Stimulated activated naive B cell treated with anti-CD40 and anti-IgM and Interleukin-4, amounts not matched to agents 10 μg/mL and 1 μg/mL and 100 μg/mL, for 72 hours (primary cell): ENCODE results near the gene ATXN7.

ENCODE experiments used
- ATAC-seq, 2 donors: fragments of 150-1000 bp; cut with Tn5 transposase; replicated peaks; 2 replicates each; pipeline ENCODE4 v1.10.0; 2021; ENCODE audit warnings: moderate library complexity in 1 of 2
- DNase-seq: peaks from one replicate; pipeline ENCODE4 v3.0.0; 2021
- H3K27ac Mint-ChIP-seq: one replicate; pipeline ENCODE4 v1.8.0; 2022; ENCODE audit warnings: mild to moderate bottlenecking, mixed read lengths
- H3K27me3 Mint-ChIP-seq, 2 donors: one replicate each; pipeline ENCODE4 v1.8.0; 2022; ENCODE audit warnings: mixed read lengths in 2 of 2
- H3K36me3 Mint-ChIP-seq, 2 donors: one replicate each; pipeline ENCODE4 v1.8.0; 2022; ENCODE audit warnings: mixed read lengths in 2 of 2, mild to moderate bottlenecking in 1 of 2
- H3K4me1 Mint-ChIP-seq, 2 donors: one replicate each; pipeline ENCODE4 v1.8.0; 2022; ENCODE audit warnings: mixed read lengths in 2 of 2, mild to moderate bottlenecking in 1 of 2
- H3K4me3 Mint-ChIP-seq, 2 donors: one replicate each; pipeline ENCODE4 v1.8.0; 2022; ENCODE audit warnings: mild to moderate bottlenecking in 2 of 2, mixed read lengths in 2 of 2, moderate library complexity in 1 of 2
- H3K9me3 Mint-ChIP-seq, 2 donors: one replicate each; pipeline ENCODE4 v1.8.0; 2022; ENCODE audit warnings: mixed read lengths in 2 of 2, mild to moderate bottlenecking in 1 of 2

ATXN7 gene

DNA sequence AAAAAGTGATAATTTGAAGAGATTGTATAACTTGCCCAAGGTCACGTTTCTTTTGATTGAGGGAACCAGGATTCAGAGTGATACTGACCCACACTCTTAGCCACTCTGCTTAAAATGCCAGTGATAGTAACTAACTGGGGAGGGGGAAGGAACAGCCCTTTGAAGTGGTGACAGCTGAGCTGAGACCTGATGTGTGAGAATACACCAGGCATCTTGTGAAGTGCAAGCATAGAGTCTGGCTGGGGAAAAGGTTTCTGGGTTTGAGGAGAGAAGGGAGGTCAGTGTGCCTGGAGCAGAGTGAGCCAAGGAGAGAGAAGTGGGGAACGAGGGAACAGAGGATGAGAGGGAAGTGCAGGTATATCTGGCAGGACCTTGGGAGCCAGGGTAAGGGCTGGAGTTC lies 83.9 kb downstream of the ATXN7 start:
- Mint-ChIP-seq H3K27me3 (no peaks in the 10 kb centered on the region), H3K9me3 (no peaks in the 10 kb centered on the region), H3K27ac (peak overlapping the region; percentile 74), H3K4me3 (no peak overlapping the region), H3K4me1 (peaks cover 35 to 63% of the 10 kb centered on the region in 2 donors), H3K36me3 (peaks cover 21 to 49% of the 10 kb centered on the region in 2 donors)
- ATAC-seq (no peak), DNase-seq (no peak)

DNA sequence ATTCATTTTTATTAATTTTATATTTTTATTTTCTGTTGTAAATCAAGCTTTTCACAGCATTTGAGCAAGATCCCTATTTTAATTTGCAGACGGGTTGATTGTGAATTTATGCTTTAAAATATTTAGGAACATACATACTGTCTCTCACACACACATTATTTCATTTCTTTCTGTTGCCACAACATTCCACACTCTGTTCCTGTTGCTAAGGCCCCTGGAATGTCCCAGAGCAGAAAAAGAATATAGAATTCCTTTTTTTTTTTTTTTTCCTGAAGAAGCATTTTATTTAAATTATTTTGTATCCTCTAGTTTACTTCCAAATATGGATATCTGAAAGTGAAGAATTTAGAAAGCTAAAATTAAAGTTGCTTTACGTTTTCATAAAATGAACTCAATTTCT lies 85.3 kb downstream of the ATXN7 start:
- DNase-seq, result no peak

DNA sequence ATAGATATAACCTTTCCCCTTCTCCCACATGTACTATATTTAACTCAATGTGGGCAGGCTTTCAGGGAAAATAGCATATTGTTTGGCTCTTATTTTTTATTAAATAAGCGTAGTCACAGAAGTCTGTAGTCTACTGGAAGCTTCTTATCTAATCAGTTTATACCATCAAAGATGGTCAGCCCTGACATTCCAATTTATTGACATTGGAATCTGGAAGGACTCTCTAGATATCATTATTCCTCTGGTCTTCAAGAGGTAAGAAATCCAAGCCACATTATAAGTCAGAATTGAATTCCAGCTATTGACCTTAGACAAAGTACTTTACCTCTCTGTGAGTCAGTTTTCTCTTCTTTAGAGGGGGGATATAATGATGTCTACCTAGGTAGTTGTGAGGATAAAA lies 87.0 kb downstream of the ATXN7 start:
- DNase-seq (no peak), ATAC-seq (no peak)
- Mint-ChIP-seq H3K36me3 (peaks cover 24 to 50% of the 10 kb centered on the region in 2 donors), H3K27me3 (no peaks in the 10 kb centered on the region), H3K27ac (no peak overlapping the region), H3K9me3 (no peaks in the 10 kb centered on the region), H3K4me3 (no peak overlapping the region), H3K4me1 (peaks cover 31 to 56% of the 10 kb centered on the region in 2 donors)

More for the DNA sequence above, 85.3 kb downstream of the ATXN7 start:
- Mint-ChIP-seq H3K4me1 (peaks cover 28 to 51% of the 10 kb centered on the region in 2 donors), H3K27me3 (no peaks in the 10 kb centered on the region), H3K36me3 (peaks cover 18 to 49% of the 10 kb centered on the region in 2 donors), H3K27ac (no peak overlapping the region), H3K9me3 (no peaks in the 10 kb centered on the region), H3K4me3 (no peak overlapping the region)
- no peak for ATAC-seq

DNA sequence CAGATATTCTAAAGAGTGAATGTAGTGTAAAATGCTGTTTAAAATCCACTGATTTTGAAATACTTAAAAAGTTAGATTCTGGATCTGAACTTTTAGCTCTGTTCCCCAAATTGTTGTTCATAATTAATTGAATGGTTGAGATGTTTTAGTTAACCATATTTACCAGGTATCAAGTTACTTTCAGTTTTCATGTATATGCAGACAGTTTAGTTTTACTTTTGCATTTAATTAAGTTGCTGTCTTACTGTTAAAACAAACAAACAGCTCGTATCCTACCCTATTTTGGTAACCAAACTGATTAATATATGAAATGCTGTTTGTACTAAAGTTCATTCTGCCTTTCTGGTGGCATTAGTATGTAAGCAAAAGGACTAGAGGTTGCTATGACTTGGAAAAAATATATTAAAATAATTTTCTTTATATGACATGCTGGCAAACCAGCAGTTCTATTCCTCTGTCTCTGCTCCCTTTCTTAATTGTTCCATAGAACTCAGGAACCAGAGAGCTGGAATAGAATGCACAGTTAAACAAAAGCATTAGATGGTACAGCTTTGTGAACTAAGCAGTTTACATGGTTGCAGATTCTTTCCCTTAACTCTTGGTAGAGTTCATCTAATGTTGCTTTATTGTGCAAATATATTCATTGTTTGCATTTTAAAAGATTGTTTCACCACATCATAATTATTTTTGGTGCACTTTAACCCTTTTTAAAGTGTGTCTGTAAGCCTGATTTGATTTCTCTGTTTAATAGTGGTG lies 88.0 kb downstream of the ATXN7 start:
- ATAC-seq (no peak), DNase-seq (no peak)
- H3K4me3 Mint-ChIP-seq, result no peak overlapping the region
- H3K4me1 Mint-ChIP-seq, result peaks cover 30 to 53% of the 10 kb centered on the region in 2 donors
- peaks cover 25 to 46% of the 10 kb centered on the region in 2 donors for H3K36me3 Mint-ChIP-seq
- H3K27me3 Mint-ChIP-seq, result no peaks in the 10 kb centered on the region
- no peaks in the 10 kb centered on the region for H3K9me3 Mint-ChIP-seq
- H3K27ac Mint-ChIP-seq, result peak overlapping the region; percentile 43

DNA sequence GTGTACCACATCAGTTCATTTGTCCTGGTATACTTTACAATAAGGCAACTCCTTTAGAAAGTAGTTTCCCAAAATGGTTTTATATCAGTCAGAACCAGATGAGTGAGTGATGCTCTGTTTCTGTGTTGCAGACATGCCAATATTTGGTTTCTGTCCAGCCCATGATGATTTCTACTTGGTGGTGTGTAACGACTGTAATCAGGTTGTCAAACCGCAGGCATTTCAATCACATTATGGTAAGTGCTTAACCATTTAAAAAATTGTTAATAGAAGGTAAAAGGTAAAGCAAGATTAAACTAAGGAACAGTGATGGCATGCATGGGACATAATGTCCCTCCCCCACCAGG lies 88.6 kb downstream of the ATXN7 start:
- DNase-seq (no peak), ATAC-seq (no peak)
- no peak overlapping the region for H3K27ac Mint-ChIP-seq
- H3K36me3 Mint-ChIP-seq, result peaks cover 25 to 44% of the 10 kb centered on the region in 2 donors
- no peaks in the 10 kb centered on the region for H3K27me3 Mint-ChIP-seq
- H3K4me3 Mint-ChIP-seq, result no peak overlapping the region
- H3K9me3 Mint-ChIP-seq, result no peaks in the 10 kb centered on the region
- H3K4me1 Mint-ChIP-seq, result peaks cover 31 to 48% of the 10 kb centered on the region in 2 donors

DNA sequence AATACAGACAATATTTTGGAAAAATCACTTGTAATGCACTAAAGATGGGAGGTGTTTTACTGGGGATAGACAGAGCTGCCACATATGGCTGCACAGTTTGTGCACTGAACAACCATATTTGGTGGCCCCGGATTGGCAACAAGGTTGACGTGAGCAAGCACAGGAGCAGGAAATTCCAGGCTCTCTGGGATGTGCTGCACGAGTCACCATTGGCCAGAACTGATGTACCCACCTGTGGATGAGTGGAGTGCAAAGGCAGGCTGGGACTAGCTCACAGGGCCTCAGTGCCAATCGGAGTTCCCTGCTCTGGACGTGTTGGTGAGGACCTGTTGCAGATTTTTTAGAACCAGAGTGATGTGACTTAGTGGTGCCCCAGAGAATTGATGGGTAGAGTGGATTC lies 90.5 kb downstream of the ATXN7 start:
- Mint-ChIP-seq H3K27ac (peak overlapping the region; percentile 67), H3K9me3 (no peaks in the 10 kb centered on the region), H3K4me3 (no peak overlapping the region), H3K4me1 (peaks cover 22 to 44% of the 10 kb centered on the region in 2 donors), H3K36me3 (peaks cover 19 to 32% of the 10 kb centered on the region in 2 donors), H3K27me3 (no peaks in the 10 kb centered on the region)
- no peak for DNase-seq
- no peak for ATAC-seq

DNA sequence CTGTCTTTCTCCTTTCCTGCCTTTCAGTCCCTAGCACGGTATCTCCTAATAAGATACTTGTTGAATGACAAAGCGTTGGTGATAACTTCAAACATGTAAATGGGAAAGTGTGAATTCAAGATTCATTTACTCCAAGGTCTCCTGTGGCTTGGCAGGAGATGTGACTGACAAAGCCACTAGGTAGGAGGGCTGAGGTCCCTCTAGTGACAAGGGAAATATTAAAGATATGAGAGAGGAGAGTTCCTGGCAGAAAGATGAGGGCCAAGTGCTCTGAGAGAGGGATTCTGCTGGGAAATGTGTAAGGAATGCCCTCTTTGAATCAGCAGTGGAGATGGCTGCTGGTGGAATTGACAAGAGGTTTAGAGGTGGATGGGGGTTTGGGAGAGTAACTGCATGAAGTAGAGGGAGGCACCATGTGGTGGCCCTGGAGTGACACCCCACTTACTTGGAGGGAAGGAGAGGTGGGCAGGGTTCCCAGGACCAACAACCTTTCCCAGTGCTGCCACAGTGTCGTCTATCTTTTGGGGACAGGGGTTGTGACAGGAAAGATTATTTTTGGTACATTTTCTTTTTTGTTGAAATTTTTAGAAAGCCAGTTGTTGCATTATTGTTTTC lies 91.5 kb downstream of the ATXN7 start:
- Mint-ChIP-seq H3K27me3 (no peaks in the 10 kb centered on the region), H3K9me3 (no peaks in the 10 kb centered on the region)

DNA sequence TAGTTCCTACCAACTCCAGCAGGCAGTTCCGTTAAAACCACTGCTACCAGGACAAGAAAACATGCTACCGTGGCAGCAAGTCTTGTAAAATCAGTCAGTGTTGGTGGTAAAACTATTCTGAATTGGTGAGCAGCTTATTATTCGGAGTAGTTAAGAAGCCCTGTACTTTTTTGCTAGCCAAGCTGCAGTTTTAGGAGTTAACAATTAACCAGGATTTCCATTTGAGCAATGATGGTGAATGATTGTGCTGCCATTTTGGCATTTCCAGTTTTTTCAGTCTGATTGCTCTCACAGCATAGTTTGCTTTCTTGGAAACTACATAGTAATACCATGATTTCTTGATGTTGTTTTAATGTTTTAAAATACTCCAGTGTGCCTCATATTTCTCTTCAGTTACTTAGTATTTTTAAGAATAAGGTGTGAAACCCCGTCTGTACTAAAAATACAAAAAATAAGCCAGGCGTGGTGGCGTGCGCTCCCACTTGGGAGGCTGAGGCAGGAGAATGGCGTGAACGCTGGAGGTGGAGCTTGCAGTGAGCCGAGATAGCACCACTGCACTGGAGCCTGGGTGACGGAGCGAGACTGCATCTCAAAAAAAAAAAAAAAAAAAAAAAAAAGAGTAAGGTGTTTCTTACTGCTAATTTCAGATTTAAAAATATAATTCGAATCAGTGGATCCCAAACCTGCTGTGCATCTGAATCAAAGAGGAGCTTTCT lies 92.3 kb downstream of the ATXN7 start:
- Mint-ChIP-seq H3K36me3 (peaks cover 20 to 39% of the 10 kb centered on the region in 2 donors), H3K27me3 (no peaks in the 10 kb centered on the region), H3K9me3 (no peaks in the 10 kb centered on the region), H3K4me1 (peaks cover 29 to 41% of the 10 kb centered on the region in 2 donors), H3K27ac (peak overlapping the region; percentile 9), H3K4me3 (no peak overlapping the region)
- ATAC-seq (peak in 1 of 2 donors; percentile 27), DNase-seq (no peak)

More for the DNA sequence above, 91.5 kb downstream of the ATXN7 start:
- ATAC-seq (no peak), DNase-seq (no peak)
- peaks cover 25 to 40% of the 10 kb centered on the region in 2 donors for H3K4me1 Mint-ChIP-seq
- peaks cover 17 to 35% of the 10 kb centered on the region in 2 donors for H3K36me3 Mint-ChIP-seq
- peak overlapping the region; percentile 38 for H3K27ac Mint-ChIP-seq
- peak overlapping the region in 1 of 2 donors; percentile 8 for H3K4me3 Mint-ChIP-seq

DNA sequence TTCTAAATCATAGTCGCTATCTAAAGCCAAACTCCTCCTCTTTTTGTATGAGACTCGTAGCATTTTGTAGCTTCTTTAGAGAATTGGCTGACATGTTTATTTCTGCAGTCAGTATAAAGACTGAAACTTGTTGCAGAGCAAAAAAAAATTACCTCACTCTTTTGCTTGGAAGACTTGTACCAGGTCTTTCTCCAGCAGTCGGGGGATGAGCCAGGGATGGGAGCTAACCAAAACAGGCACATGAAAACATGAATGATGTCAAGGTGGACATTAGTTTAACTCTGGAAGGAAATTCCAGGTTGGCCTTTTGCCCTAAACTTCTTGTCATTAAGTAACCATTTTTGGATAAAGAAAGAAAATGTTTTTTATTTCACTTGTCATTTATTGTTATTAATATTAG lies 95.5 kb downstream of the ATXN7 start:
- H3K4me3 Mint-ChIP-seq, result no peak overlapping the region
- no peaks in the 10 kb centered on the region for H3K27me3 Mint-ChIP-seq
- H3K4me1 Mint-ChIP-seq, result peaks cover 26 to 35% of the 10 kb centered on the region in 2 donors
- H3K9me3 Mint-ChIP-seq, result no peaks in the 10 kb centered on the region
- ATAC-seq (no peak), DNase-seq (no peak)
- no peak overlapping the region for H3K27ac Mint-ChIP-seq
- peaks cover 18 to 26% of the 10 kb centered on the region in 2 donors for H3K36me3 Mint-ChIP-seq

DNA sequence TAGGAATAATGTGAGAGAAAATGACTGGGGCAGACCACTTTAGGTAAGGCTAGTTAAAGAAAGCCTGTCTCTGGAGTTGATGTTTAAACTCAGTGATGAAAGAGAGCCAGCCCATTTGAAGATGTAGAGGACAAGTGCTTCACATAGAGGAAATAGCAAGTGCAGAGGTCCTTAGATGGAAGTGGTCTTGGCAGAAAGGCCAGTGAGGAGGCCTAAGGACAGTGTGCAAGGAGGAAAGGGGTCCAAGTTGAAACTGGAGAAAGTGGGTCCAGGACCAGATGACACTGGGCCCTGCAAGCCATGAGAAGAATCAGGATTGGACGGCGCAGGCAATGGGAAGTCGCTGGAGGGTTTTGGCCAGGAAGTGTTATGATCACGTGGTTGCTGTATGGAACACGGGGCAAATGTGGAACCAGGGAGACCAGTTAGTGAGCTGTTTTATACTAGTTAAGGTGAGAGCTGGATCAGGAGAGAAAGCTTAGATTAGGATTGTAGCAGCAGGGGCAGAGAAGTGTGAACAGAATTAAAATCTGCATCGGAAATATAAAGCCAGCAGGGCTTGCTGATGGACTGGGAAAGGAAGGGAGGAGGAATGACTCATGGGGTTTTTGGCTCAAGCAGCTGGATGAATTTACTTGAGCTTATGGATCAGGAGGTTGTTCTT lies 96.5 kb downstream of the ATXN7 start:
- ATAC-seq, result peak in 1 of 2 donors; percentile 25
- peak overlapping the region in 1 of 2 donors; percentile 2 for H3K4me3 Mint-ChIP-seq
- H3K4me1 Mint-ChIP-seq, result peaks cover 23 to 30% of the 10 kb centered on the region in 2 donors

DNA sequence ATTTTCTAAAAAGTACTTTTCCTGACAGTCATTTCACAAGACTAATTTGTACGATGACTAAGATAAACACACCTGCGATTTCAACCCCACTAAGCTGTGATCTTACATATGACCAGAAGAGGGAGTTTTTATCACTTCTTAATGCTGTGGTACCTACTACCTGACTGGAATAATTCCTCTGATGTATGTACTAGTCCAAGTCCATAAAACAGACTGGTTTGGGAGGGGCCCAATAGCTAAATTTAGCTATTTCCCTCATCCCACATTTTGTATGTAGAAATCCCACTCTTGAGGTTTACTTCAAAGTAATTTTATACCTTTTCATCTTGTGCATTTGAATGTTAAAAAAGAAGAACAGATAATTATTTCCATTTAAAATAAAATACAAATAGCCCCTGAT lies 98.2 kb downstream of the ATXN7 start:
- H3K4me3 Mint-ChIP-seq, result no peak overlapping the region

More for the DNA sequence above, 96.5 kb downstream of the ATXN7 start:
- no peak for DNase-seq
- no peaks in the 10 kb centered on the region for H3K9me3 Mint-ChIP-seq
- H3K27me3 Mint-ChIP-seq, result no peaks in the 10 kb centered on the region
- H3K36me3 Mint-ChIP-seq, result peaks cover 14 to 20% of the 10 kb centered on the region in 2 donors
- peak overlapping the region; percentile 60 for H3K27ac Mint-ChIP-seq

DNA sequence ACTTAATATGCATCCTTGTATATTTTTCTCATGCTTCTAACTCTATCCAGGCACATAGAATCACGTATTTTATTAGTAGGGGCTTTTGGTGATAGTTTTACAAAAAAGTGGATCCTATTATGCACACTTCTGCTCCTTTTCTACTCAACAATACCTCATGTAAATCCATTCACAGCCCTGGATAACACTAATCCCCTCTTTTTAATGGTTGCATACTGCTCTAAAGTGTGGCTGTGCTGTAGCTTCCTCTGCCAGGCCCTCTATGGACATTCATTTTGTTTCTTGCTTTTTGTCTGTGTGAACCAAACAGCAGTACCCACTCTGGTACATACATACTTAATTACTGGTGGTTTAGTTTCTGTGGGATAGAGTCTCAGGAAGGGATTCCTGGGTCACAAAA lies 99.8 kb downstream of the ATXN7 start:
- H3K27me3 Mint-ChIP-seq, result no peaks in the 10 kb centered on the region
- no peak for DNase-seq
- H3K9me3 Mint-ChIP-seq, result no peaks in the 10 kb centered on the region
- H3K27ac Mint-ChIP-seq, result no peak overlapping the region
- H3K4me3 Mint-ChIP-seq, result no peak overlapping the region
- peaks cover 23 to 40% of the 10 kb centered on the region in 2 donors for H3K4me1 Mint-ChIP-seq
- peaks cover 18 to 19% of the 10 kb centered on the region in 2 donors for H3K36me3 Mint-ChIP-seq
- ATAC-seq, result no peak

More for the DNA sequence above, 98.2 kb downstream of the ATXN7 start:
- DNase-seq, result no peak
- peaks cover 9 to 12% of the 10 kb centered on the region in 2 donors for H3K36me3 Mint-ChIP-seq
- peaks cover 15 to 32% of the 10 kb centered on the region in 2 donors for H3K4me1 Mint-ChIP-seq
- ATAC-seq, result peak; percentile 82 to 91
- H3K27me3 Mint-ChIP-seq, result no peaks in the 10 kb centered on the region
- no peak overlapping the region for H3K27ac Mint-ChIP-seq
- no peaks in the 10 kb centered on the region for H3K9me3 Mint-ChIP-seq

DNA sequence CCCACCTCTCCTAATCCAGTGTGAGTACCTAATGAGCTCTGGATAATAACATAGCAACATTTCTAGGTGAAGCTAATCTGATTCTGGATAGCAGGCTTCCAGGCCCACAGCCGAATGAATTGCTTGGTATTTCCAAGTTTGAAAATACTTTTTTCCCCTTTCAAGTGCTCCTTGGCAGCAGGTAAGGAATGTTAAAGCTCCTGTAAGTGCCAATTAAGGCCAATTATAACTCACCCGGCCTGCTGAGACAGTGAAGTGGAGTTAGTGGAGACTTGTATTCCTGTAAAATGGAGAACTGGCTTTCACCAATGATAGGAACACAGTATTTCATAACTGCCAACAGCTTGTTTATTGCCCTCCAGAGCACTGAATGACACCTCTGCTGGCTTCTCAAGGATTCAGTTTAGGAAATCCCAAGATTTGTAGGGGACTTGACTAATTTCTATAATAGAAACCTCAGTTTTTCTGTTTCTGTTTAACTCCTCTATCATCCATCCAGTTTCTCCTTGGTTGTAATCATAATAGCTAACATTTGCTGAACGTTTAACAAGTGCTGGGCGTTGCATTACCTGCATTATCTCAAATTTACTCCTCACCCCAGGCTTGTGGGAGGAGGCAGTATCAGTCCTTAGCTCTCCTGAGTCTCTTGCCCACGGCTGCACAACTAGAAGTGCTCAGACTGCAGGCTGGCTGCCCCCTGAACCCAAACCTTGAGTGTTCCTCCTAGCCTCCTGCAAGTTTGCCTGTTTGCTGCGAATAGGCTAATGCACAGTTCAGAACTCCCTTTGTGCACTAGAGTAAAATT lies 101.2 kb downstream of the ATXN7 start:
- no peak overlapping the region for H3K27ac Mint-ChIP-seq
- H3K36me3 Mint-ChIP-seq, result peaks cover 20 to 28% of the 10 kb centered on the region in 2 donors
- DNase-seq (no peak), ATAC-seq (no peak)
- no peak overlapping the region for H3K4me3 Mint-ChIP-seq
- no peaks in the 10 kb centered on the region for H3K27me3 Mint-ChIP-seq
- H3K4me1 Mint-ChIP-seq, result peaks cover 28 to 48% of the 10 kb centered on the region in 2 donors
- H3K9me3 Mint-ChIP-seq, result no peaks in the 10 kb centered on the region
